Measurements from ENCODE around the gene CAV3.

GRCh38 chr3:8723612-8724011 lies 10.0 kb upstream of the CAV3 start:
- TF ChIP-seq CTCF (IDR thresholded peaks at IDR 0.05) (no peak), POLR2A (IDR thresholded peaks at IDR 0.05) (no peak)

All from ovary (tissue), 3 donors.